ENCODE results near the gene ALOX5.
A peak's percentile ranks its signal among the peaks of the same experiment; 100 is the strongest.

DNA sequence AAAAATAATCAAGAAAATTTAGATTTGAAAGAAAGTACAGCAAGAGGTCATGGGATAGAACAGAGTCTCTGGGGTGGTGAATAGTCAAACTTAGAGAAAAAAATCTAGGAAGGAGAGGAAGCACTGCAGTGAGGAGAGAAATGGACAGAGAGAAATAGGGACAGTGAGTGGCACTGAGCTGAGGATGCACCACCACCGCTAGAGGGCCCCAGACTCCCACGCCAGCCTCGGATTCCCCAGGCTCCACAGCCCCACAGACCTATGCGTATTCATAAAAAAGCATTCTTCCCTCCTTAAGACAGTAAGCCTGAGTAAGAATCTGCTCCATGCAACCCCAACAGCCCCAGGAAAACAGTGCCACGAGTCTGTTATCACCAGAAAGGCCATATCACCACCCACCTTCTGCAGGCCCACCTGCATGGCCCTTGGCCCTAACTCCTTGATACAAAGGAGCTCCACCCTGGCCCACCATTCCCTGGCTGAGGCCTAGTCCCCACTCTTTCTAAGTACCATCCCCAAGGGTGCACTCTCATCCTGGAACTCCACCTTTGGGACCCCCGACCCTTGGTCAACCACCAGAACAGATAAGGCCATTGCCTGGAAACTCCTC is 91.0 kb downstream of the ALOX5 start:
- TF ChIP-seq, protein P1, sequence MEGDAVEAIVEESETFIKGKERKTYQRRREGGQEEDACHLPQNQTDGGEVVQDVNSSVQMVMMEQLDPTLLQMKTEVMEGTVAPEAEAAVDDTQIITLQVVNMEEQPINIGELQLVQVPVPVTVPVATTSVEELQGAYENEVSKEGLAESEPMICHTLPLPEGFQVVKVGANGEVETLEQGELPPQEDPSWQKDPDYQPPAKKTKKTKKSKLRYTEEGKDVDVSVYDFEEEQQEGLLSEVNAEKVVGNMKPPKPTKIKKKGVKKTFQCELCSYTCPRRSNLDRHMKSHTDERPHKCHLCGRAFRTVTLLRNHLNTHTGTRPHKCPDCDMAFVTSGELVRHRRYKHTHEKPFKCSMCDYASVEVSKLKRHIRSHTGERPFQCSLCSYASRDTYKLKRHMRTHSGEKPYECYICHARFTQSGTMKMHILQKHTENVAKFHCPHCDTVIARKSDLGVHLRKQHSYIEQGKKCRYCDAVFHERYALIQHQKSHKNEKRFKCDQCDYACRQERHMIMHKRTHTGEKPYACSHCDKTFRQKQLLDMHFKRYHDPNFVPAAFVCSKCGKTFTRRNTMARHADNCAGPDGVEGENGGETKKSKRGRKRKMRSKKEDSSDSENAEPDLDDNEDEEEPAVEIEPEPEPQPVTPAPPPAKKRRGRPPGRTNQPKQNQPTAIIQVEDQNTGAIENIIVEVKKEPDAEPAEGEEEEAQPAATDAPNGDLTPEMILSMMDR (conservative IDR thresholded peaks at IDR 0.05; ENCODE audit: low read depth in 2 of 2) = peak; percentile 83 to 92
- TF ChIP-seq POLR2AphosphoS5 (IDR thresholded peaks at IDR 0.05; ENCODE audit: low read depth) (no peak), EZH2 (IDR thresholded peaks at IDR 0.05; ENCODE audit: low read depth, unreplicated experiment) (no peak), ZNF331 (CRISPR knock-in tag; IDR thresholded peaks at IDR 0.05; ENCODE audit: low read depth) (no peak), JUNB (IDR thresholded peaks at IDR 0.05; ENCODE audit: unreplicated experiment) (no peak), CREB1 (CRISPR knock-in tag; IDR thresholded peaks at IDR 0.05; ENCODE audit: low read depth) (no peak), EZH2phosphoT487 (IDR thresholded peaks at IDR 0.05; ENCODE audit: unreplicated experiment) (no peak), ZNF114 (CRISPR knock-in tag; IDR thresholded peaks at IDR 0.05) (no peak), NANOG (IDR thresholded peaks at IDR 0.05; ENCODE audit: borderline replicate concordance) (no peak), STAT1 (IDR thresholded peaks at IDR 0.05; ENCODE audit: unreplicated experiment) (no peak)
- TF ChIP-seq, protein P2, sequence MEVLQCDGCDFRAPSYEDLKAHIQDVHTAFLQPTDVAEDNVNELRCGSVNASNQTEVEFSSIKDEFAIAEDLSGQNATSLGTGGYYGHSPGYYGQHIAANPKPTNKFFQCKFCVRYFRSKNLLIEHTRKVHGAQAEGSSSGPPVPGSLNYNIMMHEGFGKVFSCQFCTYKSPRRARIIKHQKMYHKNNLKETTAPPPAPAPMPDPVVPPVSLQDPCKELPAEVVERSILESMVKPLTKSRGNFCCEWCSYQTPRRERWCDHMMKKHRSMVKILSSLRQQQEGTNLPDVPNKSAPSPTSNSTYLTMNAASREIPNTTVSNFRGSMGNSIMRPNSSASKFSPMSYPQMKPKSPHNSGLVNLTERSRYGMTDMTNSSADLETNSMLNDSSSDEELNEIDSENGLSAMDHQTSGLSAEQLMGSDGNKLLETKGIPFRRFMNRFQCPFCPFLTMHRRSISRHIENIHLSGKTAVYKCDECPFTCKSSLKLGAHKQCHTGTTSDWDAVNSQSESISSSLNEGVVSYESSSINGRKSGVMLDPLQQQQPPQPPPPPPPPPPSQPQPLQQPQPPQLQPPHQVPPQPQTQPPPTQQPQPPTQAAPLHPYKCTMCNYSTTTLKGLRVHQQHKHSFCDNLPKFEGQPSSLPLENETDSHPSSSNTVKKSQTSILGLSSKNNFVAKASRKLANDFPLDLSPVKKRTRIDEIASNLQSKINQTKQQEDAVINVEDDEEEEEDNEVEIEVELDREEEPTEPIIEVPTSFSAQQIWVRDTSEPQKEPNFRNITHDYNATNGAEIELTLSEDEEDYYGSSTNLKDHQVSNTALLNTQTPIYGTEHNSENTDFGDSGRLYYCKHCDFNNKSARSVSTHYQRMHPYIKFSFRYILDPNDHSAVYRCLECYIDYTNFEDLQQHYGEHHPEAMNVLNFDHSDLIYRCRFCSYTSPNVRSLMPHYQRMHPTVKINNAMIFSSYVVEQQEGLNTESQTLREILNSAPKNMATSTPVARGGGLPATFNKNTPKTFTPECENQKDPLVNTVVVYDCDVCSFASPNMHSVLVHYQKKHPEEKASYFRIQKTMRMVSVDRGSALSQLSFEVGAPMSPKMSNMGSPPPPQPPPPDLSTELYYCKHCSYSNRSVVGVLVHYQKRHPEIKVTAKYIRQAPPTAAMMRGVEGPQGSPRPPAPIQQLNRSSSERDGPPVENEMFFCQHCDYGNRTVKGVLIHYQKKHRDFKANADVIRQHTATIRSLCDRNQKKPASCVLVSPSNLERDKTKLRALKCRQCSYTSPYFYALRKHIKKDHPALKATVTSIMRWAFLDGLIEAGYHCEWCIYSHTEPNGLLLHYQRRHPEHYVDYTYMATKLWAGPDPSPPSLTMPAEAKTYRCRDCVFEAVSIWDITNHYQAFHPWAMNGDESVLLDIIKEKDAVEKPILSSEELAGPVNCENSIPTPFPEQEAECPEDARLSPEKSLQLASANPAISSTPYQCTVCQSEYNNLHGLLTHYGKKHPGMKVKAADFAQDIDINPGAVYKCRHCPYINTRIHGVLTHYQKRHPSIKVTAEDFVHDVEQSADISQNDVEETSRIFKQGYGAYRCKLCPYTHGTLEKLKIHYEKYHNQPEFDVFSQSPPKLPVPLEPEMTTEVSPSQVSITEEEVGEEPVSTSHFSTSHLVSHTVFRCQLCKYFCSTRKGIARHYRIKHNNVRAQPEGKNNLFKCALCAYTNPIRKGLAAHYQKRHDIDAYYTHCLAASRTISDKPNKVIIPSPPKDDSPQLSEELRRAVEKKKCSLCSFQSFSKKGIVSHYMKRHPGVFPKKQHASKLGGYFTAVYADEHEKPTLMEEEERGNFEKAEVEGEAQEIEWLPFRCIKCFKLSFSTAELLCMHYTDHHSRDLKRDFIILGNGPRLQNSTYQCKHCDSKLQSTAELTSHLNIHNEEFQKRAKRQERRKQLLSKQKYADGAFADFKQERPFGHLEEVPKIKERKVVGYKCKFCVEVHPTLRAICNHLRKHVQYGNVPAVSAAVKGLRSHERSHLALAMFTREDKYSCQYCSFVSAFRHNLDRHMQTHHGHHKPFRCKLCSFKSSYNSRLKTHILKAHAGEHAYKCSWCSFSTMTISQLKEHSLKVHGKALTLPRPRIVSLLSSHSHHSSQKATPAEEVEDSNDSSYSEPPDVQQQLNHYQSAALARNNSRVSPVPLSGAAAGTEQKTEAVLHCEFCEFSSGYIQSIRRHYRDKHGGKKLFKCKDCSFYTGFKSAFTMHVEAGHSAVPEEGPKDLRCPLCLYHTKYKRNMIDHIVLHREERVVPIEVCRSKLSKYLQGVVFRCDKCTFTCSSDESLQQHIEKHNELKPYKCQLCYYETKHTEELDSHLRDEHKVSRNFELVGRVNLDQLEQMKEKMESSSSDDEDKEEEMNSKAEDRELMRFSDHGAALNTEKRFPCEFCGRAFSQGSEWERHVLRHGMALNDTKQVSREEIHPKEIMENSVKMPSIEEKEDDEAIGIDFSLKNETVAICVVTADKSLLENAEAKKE (CRISPR knock-in tag; IDR thresholded peaks at IDR 0.05) = no peak
- TF ChIP-seq, protein P3, sequence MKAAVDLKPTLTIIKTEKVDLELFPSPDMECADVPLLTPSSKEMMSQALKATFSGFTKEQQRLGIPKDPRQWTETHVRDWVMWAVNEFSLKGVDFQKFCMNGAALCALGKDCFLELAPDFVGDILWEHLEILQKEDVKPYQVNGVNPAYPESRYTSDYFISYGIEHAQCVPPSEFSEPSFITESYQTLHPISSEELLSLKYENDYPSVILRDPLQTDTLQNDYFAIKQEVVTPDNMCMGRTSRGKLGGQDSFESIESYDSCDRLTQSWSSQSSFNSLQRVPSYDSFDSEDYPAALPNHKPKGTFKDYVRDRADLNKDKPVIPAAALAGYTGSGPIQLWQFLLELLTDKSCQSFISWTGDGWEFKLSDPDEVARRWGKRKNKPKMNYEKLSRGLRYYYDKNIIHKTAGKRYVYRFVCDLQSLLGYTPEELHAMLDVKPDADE (IDR thresholded peaks at IDR 0.05) = no peak
- TF ChIP-seq, protein P4, sequence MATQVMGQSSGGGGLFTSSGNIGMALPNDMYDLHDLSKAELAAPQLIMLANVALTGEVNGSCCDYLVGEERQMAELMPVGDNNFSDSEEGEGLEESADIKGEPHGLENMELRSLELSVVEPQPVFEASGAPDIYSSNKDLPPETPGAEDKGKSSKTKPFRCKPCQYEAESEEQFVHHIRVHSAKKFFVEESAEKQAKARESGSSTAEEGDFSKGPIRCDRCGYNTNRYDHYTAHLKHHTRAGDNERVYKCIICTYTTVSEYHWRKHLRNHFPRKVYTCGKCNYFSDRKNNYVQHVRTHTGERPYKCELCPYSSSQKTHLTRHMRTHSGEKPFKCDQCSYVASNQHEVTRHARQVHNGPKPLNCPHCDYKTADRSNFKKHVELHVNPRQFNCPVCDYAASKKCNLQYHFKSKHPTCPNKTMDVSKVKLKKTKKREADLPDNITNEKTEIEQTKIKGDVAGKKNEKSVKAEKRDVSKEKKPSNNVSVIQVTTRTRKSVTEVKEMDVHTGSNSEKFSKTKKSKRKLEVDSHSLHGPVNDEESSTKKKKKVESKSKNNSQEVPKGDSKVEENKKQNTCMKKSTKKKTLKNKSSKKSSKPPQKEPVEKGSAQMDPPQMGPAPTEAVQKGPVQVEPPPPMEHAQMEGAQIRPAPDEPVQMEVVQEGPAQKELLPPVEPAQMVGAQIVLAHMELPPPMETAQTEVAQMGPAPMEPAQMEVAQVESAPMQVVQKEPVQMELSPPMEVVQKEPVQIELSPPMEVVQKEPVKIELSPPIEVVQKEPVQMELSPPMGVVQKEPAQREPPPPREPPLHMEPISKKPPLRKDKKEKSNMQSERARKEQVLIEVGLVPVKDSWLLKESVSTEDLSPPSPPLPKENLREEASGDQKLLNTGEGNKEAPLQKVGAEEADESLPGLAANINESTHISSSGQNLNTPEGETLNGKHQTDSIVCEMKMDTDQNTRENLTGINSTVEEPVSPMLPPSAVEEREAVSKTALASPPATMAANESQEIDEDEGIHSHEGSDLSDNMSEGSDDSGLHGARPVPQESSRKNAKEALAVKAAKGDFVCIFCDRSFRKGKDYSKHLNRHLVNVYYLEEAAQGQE (IDR thresholded peaks at IDR 0.05; ENCODE audit: unreplicated experiment) = no peak

All from GM23338 (cell line).